GM12873 (cell line): ENCODE results near the gene CSF2RB.

Experiments
- TF ChIP-seq, protein P1 (sequence below): IDR thresholded peaks from 2 replicates; pipeline ENCODE4 v1.5.1; 2012; ENCODE audit warnings: low read depth, mild to moderate bottlenecking, moderate library complexity, low read length, control low read depth; ENCODE audit not compliant: insufficient read depth; ENCODE audit errors: missing control alignments

The CSF2RB gene

DNA sequence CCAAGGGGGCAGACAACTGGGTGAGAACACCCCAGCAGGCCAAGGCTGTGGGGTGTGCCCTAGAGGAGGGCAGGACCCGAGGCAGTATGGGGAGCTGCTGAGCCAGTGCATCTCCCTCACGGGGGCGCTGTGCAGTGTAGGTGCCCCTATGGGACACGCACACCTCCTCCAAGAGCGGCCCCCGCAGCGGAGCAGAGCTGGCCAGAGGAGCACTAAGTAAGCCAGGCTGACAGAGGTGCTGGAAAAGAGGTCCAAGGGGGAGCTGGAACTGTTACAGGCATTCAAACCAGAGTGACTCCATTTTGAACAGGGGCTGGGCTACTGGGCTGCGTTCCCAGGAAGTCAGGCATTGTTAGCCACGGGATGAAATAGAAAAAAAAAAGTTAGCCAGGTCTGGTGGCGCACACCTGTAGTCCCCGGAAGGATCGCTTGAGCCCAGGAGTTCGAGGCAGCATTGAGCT is 64.0 kb downstream of the CSF2RB start:
- TF ChIP-seq, protein P1, sequence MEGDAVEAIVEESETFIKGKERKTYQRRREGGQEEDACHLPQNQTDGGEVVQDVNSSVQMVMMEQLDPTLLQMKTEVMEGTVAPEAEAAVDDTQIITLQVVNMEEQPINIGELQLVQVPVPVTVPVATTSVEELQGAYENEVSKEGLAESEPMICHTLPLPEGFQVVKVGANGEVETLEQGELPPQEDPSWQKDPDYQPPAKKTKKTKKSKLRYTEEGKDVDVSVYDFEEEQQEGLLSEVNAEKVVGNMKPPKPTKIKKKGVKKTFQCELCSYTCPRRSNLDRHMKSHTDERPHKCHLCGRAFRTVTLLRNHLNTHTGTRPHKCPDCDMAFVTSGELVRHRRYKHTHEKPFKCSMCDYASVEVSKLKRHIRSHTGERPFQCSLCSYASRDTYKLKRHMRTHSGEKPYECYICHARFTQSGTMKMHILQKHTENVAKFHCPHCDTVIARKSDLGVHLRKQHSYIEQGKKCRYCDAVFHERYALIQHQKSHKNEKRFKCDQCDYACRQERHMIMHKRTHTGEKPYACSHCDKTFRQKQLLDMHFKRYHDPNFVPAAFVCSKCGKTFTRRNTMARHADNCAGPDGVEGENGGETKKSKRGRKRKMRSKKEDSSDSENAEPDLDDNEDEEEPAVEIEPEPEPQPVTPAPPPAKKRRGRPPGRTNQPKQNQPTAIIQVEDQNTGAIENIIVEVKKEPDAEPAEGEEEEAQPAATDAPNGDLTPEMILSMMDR, result peak; percentile 76

DNA sequence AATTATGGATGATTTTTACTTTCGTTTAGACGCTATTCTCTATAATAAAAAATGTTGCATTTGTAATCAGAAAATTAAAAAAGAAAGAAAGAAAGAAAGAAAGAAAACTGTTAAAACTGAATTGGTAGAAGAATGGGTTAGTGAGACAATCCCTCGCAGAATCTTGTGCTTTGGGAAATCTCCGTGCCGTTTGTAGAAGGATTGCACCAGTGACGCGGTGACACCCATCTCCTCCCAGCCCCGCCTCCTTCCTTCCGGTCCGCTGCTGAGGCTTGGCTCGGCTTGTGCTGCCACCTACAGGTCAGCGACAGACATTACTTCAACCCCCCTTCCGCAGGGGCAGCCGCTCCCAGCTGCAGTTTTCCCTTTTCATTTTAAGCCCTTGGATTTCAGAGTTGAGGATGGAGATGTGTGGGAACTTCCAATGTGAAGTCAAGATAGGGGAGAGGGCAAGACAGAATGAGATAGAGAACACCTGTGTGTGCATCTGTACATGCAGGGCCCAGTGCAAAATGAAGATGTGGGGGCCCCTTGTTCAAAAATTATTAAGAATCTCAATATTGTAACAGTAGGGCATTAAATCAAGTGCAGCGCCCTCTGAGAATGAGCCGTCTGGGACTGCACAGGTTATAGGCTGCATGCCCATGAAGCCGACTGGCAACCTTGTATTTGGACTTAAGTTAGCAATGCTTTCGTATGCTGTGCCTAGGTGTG is 64.7 kb downstream of the CSF2RB start:
- TF ChIP-seq, protein P1, result peak; percentile 92

DNA sequence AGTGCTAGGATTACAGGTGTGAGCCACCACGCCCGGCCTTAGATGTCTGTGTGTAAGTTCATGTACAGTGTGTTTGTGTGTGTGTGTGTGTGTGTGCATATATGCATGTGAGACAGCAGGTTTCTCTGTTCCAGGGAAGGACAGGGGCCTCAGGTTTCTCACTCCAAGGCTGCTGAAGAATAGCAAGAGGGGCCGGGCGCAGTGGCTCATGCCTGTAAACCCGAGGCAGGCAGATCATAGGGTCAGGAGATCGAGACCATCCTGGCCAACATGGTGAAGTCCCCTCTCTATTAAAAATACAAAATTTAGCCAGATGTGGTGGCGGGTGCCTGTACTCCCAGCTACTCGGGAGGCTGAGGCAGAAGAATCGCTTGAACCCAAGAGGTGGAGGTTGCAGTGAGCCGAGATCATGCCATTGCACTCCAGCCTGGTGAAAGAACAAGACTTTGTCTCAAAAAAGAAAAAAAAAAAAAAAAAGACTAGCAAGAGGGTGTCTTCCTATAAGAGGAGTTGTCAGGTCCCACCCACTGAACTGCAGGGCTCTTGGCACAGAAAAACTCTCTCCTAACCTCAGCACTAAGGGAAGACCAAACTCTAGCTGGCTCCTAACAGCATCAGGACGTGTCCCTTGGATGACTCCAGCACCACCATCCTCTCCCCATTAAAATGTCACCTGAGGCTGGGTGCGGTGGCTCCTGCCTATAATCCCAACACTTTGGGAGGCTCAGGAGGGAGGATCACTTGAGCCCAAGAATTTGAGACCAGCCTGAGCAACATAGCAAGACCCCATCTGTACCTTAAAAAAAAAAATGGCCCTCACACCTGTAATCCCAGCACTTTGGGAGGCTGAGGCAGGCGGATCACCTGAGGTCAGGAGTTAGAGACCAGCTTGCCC is 65.8 kb downstream of the CSF2RB start:
- TF ChIP-seq, protein P1, result no peak

DNA sequence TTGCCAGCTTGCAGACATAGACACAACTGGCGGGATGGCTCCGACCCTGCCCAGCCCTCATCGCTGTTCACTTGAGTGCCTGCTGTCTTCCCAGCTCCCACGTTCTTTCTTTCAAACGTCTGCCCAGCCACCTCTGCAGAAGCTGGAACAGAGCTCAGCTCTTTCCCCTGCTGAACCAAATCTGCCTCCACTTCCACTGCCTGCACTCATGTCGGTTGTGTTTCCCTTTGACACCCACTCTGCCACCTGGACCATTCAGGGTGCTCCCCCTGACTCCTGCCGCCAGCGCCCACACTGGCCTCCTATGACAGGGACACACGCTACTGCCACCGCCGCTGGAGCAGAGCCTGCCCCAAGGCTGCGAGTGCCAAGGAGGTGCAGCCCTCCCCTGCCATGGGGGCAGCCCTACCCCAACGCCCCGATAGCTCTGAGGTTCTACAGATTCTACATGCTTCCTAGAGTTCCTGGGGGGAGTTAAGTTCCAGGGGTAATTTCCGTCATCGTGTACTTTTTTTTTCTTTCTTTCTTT is 67.9 kb downstream of the CSF2RB start:
- TF ChIP-seq, protein P1, result no peak

DNA sequence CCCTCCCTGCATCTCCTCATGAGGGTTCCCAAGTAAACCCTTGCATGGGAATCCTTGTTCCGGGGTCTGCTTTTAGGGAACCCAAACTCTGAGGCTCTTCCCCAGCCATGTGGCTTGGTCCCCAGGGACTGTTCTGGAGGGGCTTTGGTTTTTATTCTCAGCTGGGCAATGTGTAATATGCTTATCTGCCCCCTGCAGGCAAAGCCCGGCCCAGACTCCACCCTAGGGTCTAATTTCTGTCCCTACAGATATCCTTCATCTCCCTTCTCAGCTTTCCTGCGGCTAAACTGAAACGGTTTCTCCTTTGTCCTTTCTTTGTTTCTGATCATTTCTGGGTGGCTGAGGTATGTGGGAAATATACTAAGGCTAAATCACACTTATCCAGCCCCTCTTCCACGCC is 68.7 kb downstream of the CSF2RB start:
- TF ChIP-seq, protein P1, result peak; percentile 10

DNA sequence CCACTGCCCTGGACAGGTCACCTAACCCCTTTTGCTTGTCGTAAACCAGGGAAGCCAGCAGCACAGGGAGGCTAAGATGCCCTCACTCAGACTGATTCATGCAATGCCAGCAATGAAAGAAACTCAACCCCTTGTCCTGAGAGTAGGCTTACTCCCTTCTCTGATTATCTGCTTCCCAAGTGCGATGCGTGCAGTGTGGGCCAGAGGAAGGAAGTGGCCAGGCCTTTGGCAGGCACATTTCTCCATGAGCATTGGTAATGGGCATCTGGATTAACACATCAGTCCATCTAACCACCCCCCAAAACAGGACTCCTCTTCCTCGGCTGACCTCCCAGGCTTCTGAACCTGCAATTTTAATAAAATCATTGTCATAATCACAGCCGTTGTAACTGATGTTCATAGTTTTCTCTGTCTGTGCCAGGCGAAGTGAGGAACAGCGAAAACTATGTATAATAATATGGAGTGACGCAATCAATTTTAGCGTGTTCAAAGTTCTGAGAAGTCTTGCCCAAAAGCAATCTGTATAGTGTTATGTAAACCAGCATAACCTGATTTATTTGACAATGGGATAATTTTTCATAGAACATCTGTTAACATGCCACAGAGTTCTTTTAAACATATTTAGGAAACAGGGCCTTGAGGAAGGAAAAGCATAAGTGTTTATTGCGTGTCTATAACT is 71.9 kb downstream of the CSF2RB start:
- TF ChIP-seq, protein P1, result no peak
